GM23338 (cell line): ENCODE data around the gene SAMD4A. TPM values are rescaled to one million over a fixed set of nuclear protein-coding genes. Genes with fewer than 3 reads are reported as not detected.

Experiments
- ATAC-seq: fragments of 200-7000 bp; cut with Tn5 transposase; 3 replicates; pipeline ENCODE4 v1.9.1; 2020
- DNase-seq: peaks from one replicate; pipeline ENCODE4 v3.0.0-alpha.2; 2015; ENCODE audit warnings: low spot score
- H2AFZ ChIP-seq: fragments of 200-600 bp; sonication (generic); 2 replicates; pipeline ENCODE4 v1.8.0; 2016; ENCODE audit warnings: antibody characterized with exemption, mild to moderate bottlenecking, moderate library complexity
- H3F3A ChIP-seq: fragments of 200-600 bp; sonication (generic); replicated peaks from 2 replicates; pipeline ENCODE4 v1.8.0; 2017; ENCODE audit warnings: antibody characterized with exemption, mixed run types, low read depth
- H3K27ac ChIP-seq: fragments of 200-600 bp; sonication (generic); 2 replicates; pipeline ENCODE4 v1.6.1; 2016; ENCODE audit warnings: low read depth
- H3K27me3 ChIP-seq: fragments of 200-600 bp; sonication (generic); 2 replicates; pipeline ENCODE4 v1.8.0; 2016; ENCODE audit warnings: mild to moderate bottlenecking, mixed run types, moderate library complexity; ENCODE audit not compliant: insufficient read depth
- H3K36me3 ChIP-seq: fragments of 200-600 bp; sonication (generic); 2 replicates; pipeline ENCODE4 v1.8.0; 2016; ENCODE audit warnings: mild to moderate bottlenecking; ENCODE audit not compliant: insufficient read depth
- H3K4me1 ChIP-seq: fragments of 200-600 bp; sonication (generic); 2 replicates; pipeline ENCODE4 v1.8.0; 2016; ENCODE audit warnings: mild to moderate bottlenecking, moderate library complexity; ENCODE audit not compliant: insufficient read depth
- H3K4me2 ChIP-seq: fragments of 200-600 bp; sonication (generic); 2 replicates; pipeline ENCODE4 v1.7.1; 2017; ENCODE audit warnings: mixed run types
- H3K4me3 ChIP-seq: fragments of 200-600 bp; sonication (generic); 2 replicates; pipeline ENCODE4 v1.6.1; 2016; ENCODE audit warnings: mixed run types
- H3K79me2 ChIP-seq: fragments of 200-600 bp; sonication (generic); replicated peaks from 2 replicates; pipeline ENCODE4 v1.8.0; 2017; ENCODE audit warnings: mild to moderate bottlenecking; ENCODE audit not compliant: insufficient read depth
- H3K9me2 ChIP-seq: fragments of 200-600 bp; sonication (generic); 2 replicates; pipeline ENCODE4 v1.8.0; 2017; ENCODE audit not compliant: insufficient read depth
- H4K20me1 ChIP-seq: fragments of 200-600 bp; sonication (generic); replicated peaks from 2 replicates; pipeline ENCODE4 v1.8.0; 2017; ENCODE audit warnings: mild to moderate bottlenecking; ENCODE audit not compliant: insufficient read depth
- H3K27ac Mint-ChIP-seq: 2 replicates; pipeline ENCODE4 v1.8.0; 2020; ENCODE audit warnings: inconsistent platforms, mild to moderate bottlenecking, moderate library complexity, mixed read lengths
- H3K27me3 Mint-ChIP-seq: 3 replicates; pipeline ENCODE4 v1.8.0; 2022; ENCODE audit warnings: low read depth, mild to moderate bottlenecking, moderate library complexity, mixed read lengths, inconsistent platforms; ENCODE audit not compliant: insufficient read depth, poor library complexity
- H3K36me3 Mint-ChIP-seq: 3 replicates; pipeline ENCODE4 v1.8.0; 2021; ENCODE audit warnings: low read depth, mild to moderate bottlenecking, inconsistent platforms, moderate library complexity, mixed read lengths
- H3K4me1 Mint-ChIP-seq: 3 replicates; pipeline ENCODE4 v1.8.0; 2020; ENCODE audit warnings: mild to moderate bottlenecking, inconsistent platforms, mixed read lengths
- H3K4me3 Mint-ChIP-seq: 3 replicates; pipeline ENCODE4 v1.8.0; 2021; ENCODE audit warnings: moderate library complexity, mild to moderate bottlenecking, inconsistent platforms, mixed read lengths
- H3K9me3 Mint-ChIP-seq: 3 replicates; pipeline ENCODE4 v1.8.0; 2020; ENCODE audit warnings: moderate library complexity, mild to moderate bottlenecking, inconsistent platforms, mixed read lengths
- CREB1 ChIP-seq: fragments of 250-450 bp; sonication (Bioruptor Pico); IDR thresholded peaks from 2 replicates; pipeline ENCODE4 v1.5.0; 2020; ENCODE audit warnings: low read depth, mild to moderate bottlenecking, moderate library complexity
- CTCF ChIP-seq, 2 experiments: fragments of 200-600 bp in 1 of 2; sonication (generic) in 1 of 2; conservative IDR thresholded peaks; 2 replicates each; pipeline versions ENCODE4 v1.5.1 to v1.6.1; 2016 to 2017; ENCODE audit warnings: antibody characterized with exemption in 2 of 2, low read depth in 2 of 2, mild to moderate bottlenecking in 2 of 2, moderate library complexity in 1 of 2
- ETS1 ChIP-seq: IDR thresholded peaks from 2 replicates; pipeline ENCODE4 v1.6.1; 2016; ENCODE audit warnings: antibody characterized with exemption
- EZH2 ChIP-seq: fragments of 200-600 bp; sonication (generic); IDR thresholded peaks from one replicate; pipeline ENCODE4 v1.8.0; 2017; ENCODE audit warnings: antibody characterized with exemption, mild to moderate bottlenecking, low read depth; ENCODE audit not compliant: unreplicated experiment
- JUNB ChIP-seq: IDR thresholded peaks from one replicate; pipeline ENCODE4 v1.6.1; 2016; ENCODE audit warnings: antibody characterized with exemption; ENCODE audit not compliant: unreplicated experiment
- NANOG ChIP-seq: IDR thresholded peaks from 2 replicates; pipeline ENCODE4 v1.6.1; 2016; ENCODE audit warnings: antibody characterized with exemption, borderline replicate concordance
- POLR2AphosphoS5 ChIP-seq: IDR thresholded peaks from 2 replicates; pipeline ENCODE4 v1.6.1; 2016; ENCODE audit warnings: antibody characterized with exemption, low read depth
- REST ChIP-seq: IDR thresholded peaks from one replicate; pipeline ENCODE4 v1.6.1; 2018; ENCODE audit warnings: antibody characterized with exemption; ENCODE audit not compliant: unreplicated experiment
- ZNF114 ChIP-seq: fragments of 250-450 bp; sonication (Bioruptor Pico); IDR thresholded peaks from 2 replicates; pipeline ENCODE4 v1.5.0; 2020; ENCODE audit warnings: mild to moderate bottlenecking, moderate library complexity
- ZNF331 ChIP-seq: fragments of 250-450 bp; sonication (Bioruptor Pico); IDR thresholded peaks from 2 replicates; pipeline ENCODE4 v1.5.0; 2020; ENCODE audit warnings: low read depth, mild to moderate bottlenecking, moderate library complexity
- polyA plus RNA-seq: library from polyadenylated mRNA; unstranded; fragments of >200 nt; fragmentation: Nextera tagmentation; extraction: Ambion mirVana; gene quantifications from 2 replicates; pipeline ENCODE4 v1.2.1, GENCODE V29; 2016
- total RNA-seq: library from RNA; depleted of rRNA; stranded (reverse); fragments of >200 nt; shearing (Covaris generic); gene quantifications from 2 replicates; pipeline ENCODE4 v1.2.3, GENCODE V29; 2014

Gene SAMD4A
- total and polyA plus RNA-seq, 2 experiments from 2014 or later = 1.6 to 6.9 TPM

- Histone ChIP-seq H3K27ac (no peak overlapping the region), H4K20me1 (no peaks in the 10 kb centered on the region), H3K27me3 (no peaks in the 10 kb centered on the region), H3K4me3 (no peak overlapping the region), H3K79me2 (no peaks in the 10 kb centered on the region), H3K4me1 (peaks cover 4% of the 10 kb centered on the region), H3K4me2 (no peak overlapping the region), H3K9me2 (peaks cover 2% of the 10 kb centered on the region; the same call in 1 of the 2 replicates), H3K36me3 (no peaks in the 10 kb centered on the region), H3F3A (no peaks in the 10 kb centered on the region), H2AFZ (no peak overlapping the region)
- TF ChIP-seq CTCF (conservative IDR thresholded peaks at IDR 0.05; ENCODE audit: low read depth in 2 of 2) = no peak
- no peak overlapping the region for H3K27ac Mint-ChIP-seq
- no peaks in the 10 kb centered on the region for H3K9me3 Mint-ChIP-seq
- no peaks in the 10 kb centered on the region for H3K36me3 Mint-ChIP-seq
- ATAC-seq (no peak), DNase-seq (no peak)
- H3K27me3 Mint-ChIP-seq = no peaks in the 10 kb centered on the region
- H3K4me3 Mint-ChIP-seq = no peak overlapping the region
- peaks cover 14% of the 10 kb centered on the region for H3K4me1 Mint-ChIP-seq
Measured at GRCh38 chr14:54742492-54743350, 175.8 kb downstream of the SAMD4A start.

- Histone ChIP-seq H3K4me3 (no peak overlapping the region), H4K20me1 (no peaks in the 10 kb centered on the region), H3K27me3 (no peaks in the 10 kb centered on the region), H3K4me1 (no peaks in the 10 kb centered on the region), H3K36me3 (no peaks in the 10 kb centered on the region), H3K9me2 (peaks cover 2% of the 10 kb centered on the region; the same call in 1 of the 2 replicates), H3K79me2 (no peaks in the 10 kb centered on the region), H3K4me2 (no peak overlapping the region), H3K27ac (no peak overlapping the region), H3F3A (no peaks in the 10 kb centered on the region), H2AFZ (no peak overlapping the region)
- Mint-ChIP-seq H3K4me1 (peaks cover 8% of the 10 kb centered on the region), H3K9me3 (no peaks in the 10 kb centered on the region), H3K27me3 (no peaks in the 10 kb centered on the region), H3K4me3 (no peak overlapping the region), H3K36me3 (no peaks in the 10 kb centered on the region), H3K27ac (no peak overlapping the region)
- no peak for ATAC-seq
- TF ChIP-seq EZH2 (no peak), CREB1 (CRISPR knock-in tag) (no peak), ZNF114 (no peak)
- DNase-seq = no peak
Measured at GRCh38 chr14:54743382-54743781, 176.5 kb downstream of the SAMD4A start.

GRCh38 chr14:54746019-54746418 is 179.1 kb downstream of the SAMD4A start:
- Histone ChIP-seq H2AFZ (no peak overlapping the region), H3K36me3 (no peaks in the 10 kb centered on the region), H3F3A (no peaks in the 10 kb centered on the region), H3K4me1 (no peaks in the 10 kb centered on the region), H3K4me3 (no peak overlapping the region), H3K9me2 (peaks cover 2% of the 10 kb centered on the region; the same call in 1 of the 2 replicates), H4K20me1 (no peaks in the 10 kb centered on the region), H3K4me2 (no peak overlapping the region), H3K27me3 (no peaks in the 10 kb centered on the region), H3K79me2 (no peaks in the 10 kb centered on the region), H3K27ac (no peak overlapping the region)
- H3K36me3 Mint-ChIP-seq = no peaks in the 10 kb centered on the region
- H3K4me1 Mint-ChIP-seq = no peaks in the 10 kb centered on the region
- no peak overlapping the region for H3K4me3 Mint-ChIP-seq
- no peak for DNase-seq
- no peak for ATAC-seq
- H3K27ac Mint-ChIP-seq = no peak overlapping the region
- H3K9me3 Mint-ChIP-seq = no peaks in the 10 kb centered on the region
- no peaks in the 10 kb centered on the region for H3K27me3 Mint-ChIP-seq
- TF ChIP-seq ETS1 (no peak), ZNF331 (CRISPR knock-in tag) (no peak), REST (no peak), CREB1 (CRISPR knock-in tag) (no peak), CTCF (conservative IDR thresholded peaks at IDR 0.05; ENCODE audit: low read depth in 2 of 2) (no peak), NANOG (no peak), JUNB (no peak), POLR2AphosphoS5 (no peak)
